NK-92 treated with Interleukin-12 subunit alpha and Interleukin-12 subunit beta, amount 100 ng/mL, for 24 hours (cell line): ENCODE results near the gene NUP43.
"Not testable (repeated sequence)": the region's sequence is repeated elsewhere in the genome, so short reads cannot be mapped to it uniquely, and the experiment has no call there.

Experiments
- DNase-seq: peaks from one replicate; lab custom pipeline; 2025; lab: John Stamatoyannopoulos, UW

NUP43 gene

DNA sequence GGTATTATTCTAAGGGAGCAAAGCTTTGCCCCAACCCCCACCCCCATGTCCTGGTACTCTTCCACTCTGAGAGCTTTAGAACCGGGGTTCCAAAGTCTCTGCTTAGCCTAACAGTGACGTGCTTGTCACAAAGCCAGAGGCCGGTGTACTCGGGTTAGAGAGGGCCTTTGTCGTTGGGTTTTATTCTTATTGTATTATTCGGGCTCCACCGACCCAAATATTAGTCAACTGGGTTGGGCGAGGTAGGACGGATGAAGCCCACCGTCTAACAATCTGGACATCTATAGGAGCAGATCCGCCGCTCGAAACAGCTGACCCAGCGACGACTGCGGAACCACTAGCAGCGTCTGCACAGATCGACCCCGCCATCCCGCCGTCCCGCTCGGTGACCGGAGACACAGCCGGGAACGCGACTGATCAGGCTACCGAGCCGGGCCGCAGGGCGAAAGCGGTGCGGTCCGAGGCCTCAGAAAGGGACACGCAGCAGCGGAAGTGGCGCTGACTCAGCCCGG lies 2.8 kb upstream of the NUP43 start:
- DNase-seq: not testable (repeated sequence)

DNA sequence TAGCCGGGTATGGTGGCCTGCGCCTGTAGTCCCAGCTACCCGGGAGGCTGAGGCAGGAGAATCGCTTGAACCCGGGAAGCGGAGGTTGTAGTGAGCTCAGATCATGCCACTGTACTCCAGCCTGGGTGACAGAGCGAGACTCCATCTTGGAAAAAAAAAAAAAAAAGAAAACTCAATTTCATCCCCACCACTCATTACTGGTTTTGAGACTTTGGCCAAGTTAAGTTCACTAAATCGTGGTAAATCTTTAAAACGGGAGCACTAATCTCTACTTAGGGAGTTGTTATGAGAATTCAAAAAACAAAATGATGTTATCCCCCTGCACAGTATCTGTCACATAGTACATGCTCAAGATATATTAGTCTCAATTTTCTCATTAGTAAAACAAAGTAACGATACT lies 1.1 kb downstream of the NUP43 start:
- DNase-seq: not testable (repeated sequence)

DNA sequence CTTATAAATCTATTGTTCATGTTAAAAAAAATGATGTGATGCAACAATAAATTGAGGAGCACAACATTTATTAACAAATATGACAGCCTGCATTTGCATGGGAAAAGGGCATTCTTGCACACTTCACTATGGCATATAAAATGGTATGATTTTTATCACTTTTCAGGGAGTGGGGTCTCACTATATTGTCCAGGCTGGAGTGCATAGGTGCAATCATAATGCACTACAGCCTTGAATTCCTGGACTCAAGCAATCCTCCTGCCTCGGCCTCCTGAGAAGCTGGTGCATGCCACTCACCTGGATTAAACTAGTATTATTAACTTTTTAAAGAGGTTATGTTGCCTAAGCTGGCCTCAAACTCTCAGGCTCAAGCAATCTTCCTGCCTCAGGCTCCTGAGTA lies 11.4 kb downstream of the NUP43 start:
- DNase-seq: no peak

DNA sequence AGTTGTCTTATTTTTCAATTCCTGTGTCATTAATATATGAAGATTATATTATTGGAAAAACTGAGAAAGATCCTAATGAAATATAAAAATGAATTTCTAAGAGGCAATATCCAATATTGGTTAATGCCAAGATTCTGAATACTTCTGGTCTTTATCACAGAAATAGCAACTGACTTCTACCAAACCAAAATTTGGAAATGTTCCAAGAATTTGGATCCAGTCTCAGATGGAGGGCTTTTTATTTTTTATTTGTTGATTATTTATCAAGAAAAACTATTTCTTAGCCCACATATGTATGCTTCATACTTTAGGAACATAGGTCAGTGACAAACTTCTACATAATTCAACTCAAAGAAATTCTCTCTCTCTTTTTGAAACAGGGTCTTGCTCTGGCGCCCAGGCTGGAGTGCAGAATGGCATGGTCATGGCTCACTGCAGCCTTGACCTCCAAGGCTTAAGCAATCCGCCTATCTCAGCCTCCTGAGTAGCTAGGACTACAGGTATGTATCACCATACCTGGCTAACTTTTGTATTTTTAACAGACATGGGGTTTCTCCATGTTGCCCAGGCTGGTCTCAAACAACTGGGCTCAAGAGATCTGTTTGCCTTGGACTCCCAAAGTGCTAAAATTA lies 13.1 kb downstream of the NUP43 start:
- no peak for DNase-seq

DNA sequence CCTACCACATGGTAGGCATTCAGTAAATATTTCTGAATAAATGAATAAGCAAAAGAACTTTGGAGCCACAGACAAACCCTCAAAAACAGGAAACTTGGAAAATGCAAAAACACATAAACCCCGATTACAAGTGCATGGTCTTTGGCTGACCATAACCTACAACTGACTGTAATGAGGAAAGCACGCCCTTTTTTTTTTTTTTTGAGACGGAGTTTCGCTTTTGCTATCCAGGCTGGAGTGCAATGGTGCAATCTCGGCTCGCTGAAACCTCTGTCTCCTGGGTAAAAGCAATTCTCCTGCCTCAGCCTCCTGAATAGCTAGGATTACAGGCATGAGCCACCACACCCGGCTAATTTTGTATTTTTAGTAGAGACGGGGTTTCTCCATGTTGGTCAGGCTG lies 16.5 kb downstream of the NUP43 start:
- DNase-seq: no peak

DNA sequence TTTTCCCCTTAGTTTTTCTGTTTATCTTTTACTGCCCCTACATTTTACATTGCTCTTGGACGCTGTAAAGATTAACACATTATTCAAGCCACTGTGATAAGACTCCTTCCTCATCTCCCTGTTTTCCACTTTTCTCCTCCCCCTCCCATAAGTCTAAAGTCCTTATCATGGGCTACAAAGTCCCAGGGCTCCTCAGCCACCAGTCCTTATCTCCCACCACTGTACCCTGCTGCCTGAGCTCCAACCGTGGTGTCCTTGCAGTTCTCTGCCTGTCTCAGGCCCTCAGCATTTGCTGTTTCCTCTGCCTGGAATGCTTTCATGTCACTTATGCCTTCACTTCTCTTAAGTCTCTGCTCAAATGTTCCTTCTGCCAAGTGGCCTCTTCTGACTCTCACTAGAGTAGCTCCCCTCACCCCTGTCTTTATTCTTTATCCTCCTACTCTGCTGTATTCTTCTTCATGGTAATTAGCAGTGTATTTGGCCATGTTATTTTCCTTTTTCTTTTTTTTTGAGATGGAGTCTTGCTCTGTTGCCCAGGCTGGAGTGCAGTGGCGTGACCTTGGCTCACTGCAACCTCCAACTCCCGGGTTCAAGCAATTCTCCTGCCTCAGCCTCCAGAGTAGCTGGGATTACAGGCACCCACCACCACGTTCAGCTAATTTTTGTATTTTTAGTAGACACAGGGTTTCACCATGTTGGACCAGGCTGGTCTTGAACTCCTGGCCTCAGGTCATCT lies 17.7 kb downstream of the NUP43 start:
- no peak for DNase-seq

DNA sequence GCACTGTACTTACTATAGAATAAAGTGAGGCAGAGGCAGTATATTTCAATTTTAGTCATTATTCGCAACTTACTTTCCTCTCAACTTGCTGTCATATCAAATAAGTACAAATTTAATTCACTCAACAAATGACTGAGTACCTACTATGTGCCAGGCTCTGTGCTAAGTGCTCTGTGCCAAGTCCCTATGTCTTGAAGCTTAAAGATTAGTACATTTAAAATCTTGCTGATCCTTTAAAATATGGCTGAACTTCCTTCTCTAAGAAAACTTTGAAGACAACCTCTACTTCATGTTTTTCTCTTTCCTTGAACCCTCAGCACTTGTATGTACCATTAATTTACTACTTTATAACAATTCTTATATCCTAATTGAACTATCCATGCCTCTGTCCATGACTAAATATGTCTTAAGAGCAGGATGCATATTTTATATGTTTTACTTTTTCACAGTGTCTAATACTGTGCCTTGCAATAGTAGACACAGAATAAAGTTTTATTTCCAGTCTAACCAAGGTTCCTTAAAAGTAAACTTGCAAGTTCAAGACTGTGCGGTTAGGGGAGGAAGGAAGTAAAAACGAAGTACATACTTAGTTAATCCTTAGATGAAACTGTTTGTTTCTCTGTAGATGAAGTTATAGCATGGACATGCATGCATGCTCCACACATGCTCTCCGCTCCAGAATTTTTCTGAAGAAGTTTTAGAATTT lies 18.4 kb downstream of the NUP43 start:
- DNase-seq: no peak

DNA sequence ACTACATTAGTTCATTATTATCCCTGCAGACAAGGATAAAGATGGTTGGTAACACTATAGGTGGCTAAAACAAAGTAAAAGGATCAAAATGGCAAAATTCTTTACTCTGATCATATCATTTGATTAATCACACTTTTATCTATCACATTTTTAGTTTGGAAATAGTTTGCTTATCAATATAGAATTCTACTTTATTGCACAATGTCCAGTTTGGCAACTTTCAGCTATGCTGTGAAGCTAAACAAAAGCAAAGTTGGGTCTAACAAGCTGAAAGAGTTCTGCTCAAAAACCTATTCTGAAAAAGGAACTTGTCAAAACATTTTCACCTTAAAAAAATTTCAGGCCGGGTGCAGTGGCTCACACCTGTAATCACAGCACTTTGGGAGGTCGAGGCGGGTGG lies 20.5 kb downstream of the NUP43 start:
- no peak for DNase-seq

DNA sequence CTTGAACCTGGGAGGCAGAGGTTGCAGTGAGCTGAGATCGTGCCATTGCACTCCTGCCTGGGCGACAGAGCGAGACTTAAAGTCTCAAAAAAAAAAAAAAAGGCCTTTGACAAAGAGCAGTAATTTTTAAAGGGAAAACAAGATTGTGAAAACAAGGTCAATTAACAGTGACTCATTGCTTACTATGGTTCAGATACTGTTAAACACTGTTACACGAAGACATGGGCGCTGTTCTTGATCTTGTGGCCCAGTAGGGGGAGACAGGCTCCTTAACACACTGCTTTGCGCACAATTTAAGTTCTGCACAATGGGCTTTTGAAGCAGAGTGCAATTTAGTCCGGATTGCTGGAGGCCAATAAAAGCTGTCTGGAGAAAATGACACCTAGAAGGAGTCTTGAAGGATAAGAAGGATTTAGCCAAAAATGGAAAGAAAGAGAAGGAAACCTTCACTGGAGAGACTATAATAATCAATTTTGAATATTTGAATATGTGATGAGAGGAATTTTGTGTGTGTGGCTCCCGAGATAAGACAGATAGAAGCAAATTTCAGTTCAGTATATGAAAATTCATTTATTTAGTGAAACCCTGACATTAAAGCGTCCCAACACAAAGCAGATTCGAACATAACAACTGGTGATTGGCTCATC lies 22.4 kb downstream of the NUP43 start:
- DNase-seq: no peak

DNA sequence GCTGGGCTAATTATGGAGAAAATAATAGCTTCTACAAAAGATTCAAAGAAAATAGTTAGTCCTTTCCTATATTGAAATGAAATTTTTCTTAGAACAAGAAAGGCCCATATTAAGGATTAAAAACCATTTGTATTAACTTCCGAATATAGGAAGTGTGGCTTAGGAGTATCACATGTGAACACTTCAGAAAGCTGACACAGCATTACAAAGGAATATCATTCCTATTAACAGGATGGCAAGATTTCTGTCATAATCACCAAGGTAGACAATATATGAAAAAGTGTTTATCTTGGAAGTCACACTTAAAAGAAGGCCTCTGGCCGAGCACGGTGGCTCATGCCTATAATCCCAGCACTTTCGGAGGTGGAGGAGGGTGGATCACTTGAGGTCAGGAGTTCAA lies 23.1 kb downstream of the NUP43 start:
- no peak for DNase-seq

DNA sequence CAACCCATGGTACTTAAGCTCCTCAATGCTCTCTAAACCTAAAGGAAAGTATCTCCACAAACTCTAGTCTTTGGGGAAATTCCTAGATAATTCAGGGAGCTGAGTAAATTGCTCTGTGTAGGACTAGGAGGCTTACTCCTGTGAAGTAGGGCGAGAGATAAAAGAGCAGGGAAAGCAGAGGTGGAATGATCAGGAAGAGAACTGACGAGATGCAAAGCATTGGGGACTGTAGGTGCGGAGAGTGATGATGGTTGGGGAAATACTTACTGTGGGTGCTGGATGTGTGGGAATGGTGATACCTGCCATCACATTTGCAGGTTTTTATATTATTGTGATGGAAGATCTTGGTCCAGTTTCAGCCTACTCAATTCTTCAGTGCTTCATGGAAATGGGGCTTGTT lies 26.8 kb downstream of the NUP43 start:
- no peak for DNase-seq

DNA sequence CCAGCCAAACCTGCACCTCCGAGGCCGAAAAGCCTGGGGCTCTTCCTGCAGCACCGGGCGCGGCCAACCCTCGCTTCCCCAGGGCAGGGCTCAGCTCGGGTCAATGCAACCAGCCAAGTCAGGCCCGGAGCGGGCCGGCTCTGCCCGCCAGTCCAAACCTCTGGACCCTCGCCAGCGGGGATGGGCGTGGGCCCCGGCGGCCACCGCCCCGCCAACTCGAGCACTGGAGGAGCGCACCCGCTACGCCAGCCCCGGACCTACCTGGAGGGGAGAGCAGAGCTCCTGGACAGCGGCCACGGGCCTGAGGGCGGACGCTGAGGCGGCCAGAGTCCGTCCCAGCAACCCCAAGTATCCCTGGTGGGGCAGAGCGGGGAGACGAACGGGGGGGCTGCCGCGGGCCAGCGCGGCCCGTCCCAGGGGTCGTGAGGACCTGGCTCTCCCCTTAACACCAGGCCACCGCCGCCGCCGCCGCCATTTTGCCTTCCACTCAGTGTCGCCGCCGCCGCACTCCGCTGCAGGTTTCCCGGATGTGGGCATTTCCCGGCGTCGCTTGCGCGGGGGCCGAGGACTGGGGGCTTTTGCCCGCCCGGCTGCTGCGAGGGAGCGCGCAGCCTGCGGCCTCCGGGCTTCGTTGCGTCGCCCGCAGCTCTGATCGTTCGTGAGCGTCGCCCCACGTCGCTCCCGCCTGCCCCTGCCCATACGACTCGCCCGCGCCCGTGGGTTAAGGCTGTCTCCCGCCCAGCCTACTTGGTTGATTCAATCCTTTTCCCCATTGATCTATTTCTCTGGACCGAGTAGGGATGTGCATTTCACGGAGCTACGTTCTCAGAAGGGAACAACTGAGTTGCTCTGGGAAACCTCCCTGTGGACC lies 28.5 kb downstream of the NUP43 start, which contains the start of gene LATS1:
Gene LATS1, minus strand, starts transcription at position 514 of the 871 bp plus-strand sequence. CDS start 15,975 bp downstream, outside the sequence.
- peak; percentile 83 for DNase-seq

DNA sequence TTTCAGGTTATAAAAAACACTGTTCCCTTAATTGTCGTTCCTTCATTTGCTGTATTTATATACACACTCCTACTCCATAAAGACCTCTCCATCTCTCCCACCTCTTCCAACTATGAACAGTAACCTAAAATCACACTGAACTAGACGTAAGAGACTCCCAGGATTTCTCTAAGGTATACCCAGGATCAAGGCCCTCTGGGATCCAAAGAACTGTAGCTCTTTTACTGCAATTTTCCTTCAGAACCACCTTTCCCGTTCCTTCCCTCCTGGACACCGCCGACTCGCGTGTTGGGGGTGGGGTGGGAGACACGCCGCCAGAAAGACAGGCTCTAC lies 29.1 kb downstream of the NUP43 start:
- no peak for DNase-seq

DNA sequence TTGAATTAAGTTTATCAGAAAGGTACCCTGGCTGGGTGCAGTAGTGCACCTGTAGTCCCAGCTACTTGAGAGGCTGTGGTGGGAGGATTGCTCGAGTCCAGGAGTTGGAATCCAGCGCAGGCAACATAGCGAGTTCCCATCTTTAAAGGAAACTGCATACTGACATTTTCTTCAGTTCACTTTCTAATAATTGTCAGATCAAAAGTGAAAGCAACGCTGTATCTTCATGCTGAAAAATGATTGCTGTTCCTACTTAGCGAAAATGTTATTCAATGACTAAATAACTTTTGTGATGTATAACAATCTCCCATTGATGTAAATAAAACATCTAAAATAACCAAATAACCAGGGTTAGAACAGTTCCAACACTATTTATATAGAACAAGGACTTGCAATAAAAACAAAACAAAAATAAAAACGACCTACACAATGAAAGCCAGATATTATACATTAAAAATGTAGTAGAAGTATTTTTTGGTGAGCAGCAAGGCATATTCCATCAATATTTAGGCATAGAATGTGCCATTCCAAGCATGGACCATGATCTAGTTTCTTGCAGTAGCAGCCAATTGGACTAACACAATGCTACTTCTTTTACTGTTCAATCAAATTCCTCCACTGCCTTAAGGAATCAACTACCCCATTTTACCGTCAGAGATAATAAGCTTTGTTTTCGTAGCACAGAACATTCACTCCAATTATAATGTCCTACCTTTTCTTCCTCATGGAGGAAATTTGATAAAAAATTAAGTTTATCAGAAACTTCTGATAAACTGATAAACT lies 30.0 kb downstream of the NUP43 start:
- no peak for DNase-seq

DNA sequence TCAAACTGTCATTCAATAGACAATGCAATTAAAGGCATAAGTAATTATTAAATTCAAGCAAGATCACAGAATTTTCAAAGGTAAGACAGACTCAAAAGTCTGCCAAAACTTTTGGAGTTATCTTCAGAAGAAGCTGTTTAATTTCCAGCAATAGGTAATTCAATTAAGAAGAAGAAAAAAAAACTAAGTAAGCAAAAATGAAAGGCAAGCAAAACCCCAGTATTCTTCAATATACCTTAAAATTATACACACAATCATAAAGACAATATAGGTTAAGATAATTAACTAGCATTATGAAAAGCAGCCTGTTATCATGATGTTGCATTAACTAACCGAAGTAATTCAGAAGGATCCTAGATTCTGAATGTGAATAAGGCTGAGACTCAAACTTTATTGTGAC lies 31.9 kb downstream of the NUP43 start:
- DNase-seq: no peak

DNA sequence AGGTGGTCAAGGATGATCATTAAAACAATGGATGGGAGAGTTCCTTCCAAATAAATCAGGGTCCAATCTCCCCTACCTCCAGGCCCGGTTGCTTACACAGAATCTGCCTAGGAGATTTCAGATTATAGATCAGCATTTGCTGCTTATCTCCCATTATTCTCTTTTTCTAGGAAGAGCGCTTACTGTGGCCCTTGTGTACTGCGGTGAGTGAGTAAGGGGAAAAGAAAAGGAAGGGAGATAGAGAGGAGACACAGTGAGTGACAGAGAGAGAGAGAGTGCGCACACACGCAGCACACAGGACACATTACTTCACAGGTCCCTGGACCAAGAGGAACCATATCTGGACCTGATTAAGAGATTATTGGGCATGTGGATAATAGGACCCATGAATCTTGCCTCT lies 34.6 kb downstream of the NUP43 start:
- DNase-seq: no peak

DNA sequence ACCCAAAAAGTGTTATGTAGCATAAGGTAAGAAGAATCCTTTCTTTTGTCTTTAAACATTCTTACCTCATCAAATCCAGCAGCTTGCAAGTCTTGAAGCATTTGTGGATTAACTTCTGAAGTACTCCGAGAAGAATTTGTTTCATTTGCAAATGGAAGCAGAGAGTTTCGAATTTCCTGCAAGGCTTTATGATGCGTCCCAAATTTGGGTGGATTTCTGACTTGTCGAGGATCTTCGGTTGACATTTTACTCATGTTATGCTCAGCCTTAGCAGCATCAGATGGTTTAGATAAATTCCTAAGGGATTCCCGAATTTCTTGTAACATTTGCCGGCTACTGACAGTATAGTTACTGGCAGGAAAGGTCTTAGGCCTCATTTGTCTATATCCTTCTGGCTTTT lies 44.6 kb downstream of the NUP43 start:
- DNase-seq: no peak

DNA sequence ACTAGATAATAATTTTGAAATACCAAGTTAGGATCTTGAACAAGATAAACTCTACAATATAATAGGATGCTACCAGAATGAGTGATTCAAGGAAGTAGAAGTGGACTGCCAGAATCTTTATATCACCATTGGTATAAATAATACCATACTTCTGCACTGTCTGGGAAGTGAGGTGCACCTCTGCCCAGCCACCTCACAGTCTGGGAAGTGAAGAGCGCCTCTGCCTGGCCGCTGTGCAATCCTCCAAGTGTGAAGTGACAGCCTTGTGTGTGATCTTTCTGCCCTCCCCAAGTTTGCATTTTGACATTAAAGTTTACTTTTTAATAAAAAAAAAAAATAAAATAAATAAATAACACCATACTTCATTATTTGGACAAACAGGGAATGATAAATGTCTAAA lies 47.2 kb downstream of the NUP43 start:
- no peak for DNase-seq

DNA sequence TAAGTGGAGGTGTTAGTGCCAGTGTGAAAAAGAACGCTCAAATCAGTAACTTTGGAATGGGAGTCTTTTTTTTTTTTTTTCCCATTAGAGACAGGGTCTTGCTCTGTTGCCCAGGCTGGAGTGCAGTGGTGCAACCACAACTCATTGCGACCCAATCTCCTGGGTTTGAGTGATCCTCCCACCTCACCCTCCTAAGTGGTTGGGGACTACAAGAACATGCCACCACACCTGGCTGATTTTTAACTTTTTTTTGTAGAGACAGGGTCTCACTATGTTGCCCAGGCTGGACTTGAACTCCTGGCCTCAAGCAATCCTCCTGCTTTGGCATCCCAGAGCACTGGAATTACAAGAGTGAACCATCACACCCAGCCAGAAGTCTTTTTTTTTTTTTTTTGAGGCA lies 48.2 kb downstream of the NUP43 start:
- no peak for DNase-seq

DNA sequence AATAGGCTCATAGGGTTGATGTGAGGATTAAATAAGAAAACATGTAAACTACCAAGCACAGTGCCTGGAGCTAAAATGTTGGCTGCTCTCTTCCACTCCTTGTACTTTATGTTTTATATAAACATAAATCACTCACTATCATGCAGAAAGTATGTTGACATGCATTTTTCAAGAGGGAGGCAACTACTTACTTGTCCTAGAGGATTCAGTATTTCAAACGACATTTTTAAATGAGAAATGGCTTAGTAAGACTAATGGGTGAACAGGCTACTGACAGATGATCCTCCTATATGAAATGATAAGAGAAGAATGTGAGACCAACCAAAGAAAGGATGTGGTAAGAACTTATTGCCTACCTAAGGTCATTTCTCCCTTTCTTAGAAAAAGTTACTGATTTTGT lies 49.4 kb downstream of the NUP43 start:
- no peak for DNase-seq

DNA sequence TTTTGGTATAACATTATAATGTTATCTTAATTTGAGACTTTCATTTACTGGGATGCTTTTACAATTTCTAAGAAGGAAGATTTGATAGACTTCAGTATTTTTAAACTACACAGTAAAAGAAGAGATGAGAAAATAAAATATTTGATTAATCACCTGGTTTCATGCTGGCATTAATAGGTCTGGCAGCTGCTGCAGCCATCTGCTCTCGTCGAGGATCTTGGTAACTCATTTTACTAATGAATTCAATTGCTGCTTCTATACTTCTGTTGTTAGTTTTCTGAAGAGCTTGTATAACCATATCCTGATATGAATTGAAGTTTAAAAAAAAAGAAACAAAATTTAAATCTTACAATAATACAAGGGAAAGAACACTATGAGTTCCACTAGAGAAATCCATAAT lies 51.4 kb downstream of the NUP43 start:
- no peak for DNase-seq
